ENCODE results near the gene TBCCD1.
A peak's percentile ranks its signal among the peaks of the same experiment; 100 is the strongest.
"Not testable (repeated sequence)": the region's sequence is repeated elsewhere in the genome, so short reads cannot be mapped to it uniquely, and the experiment has no call there.

TBCCD1 gene

DNA sequence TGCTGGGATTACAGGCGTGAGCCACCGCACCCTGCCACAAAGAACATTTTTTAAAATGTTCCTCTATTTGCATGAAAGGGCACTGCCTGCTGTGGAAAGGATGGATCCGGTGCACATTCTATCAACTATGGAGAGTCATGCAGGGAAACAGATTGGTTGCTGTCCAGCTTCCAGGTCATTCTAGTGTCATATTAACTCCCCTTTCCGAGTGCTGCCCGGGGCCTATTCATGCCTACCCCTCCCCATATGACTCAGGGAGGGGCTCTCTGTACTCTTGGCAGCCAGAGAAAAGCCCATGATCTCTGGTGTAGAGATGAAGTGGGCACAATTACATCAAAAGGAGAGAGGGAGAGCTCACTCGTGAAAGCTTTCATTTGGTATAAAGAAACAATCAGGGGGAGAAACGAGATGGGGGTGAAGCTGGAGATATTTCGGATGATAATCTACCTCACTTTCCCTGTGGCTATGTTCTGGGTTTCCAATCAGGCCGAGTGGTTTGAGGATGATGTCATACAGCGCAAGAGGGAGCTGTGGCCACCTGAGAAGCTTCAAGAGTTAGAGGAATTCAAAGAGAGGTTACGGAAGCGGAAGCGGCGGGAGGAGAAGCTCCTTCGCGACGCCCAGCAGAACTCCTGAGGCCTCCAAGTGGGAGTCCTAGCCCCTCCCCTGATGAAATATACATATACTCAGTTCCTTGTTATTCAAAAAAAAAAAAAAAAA is 29.6 kb upstream of the TBCCD1 start:
- no peak for DNase-seq (ENCODE audit: low read depth, low spot score)

DNA sequence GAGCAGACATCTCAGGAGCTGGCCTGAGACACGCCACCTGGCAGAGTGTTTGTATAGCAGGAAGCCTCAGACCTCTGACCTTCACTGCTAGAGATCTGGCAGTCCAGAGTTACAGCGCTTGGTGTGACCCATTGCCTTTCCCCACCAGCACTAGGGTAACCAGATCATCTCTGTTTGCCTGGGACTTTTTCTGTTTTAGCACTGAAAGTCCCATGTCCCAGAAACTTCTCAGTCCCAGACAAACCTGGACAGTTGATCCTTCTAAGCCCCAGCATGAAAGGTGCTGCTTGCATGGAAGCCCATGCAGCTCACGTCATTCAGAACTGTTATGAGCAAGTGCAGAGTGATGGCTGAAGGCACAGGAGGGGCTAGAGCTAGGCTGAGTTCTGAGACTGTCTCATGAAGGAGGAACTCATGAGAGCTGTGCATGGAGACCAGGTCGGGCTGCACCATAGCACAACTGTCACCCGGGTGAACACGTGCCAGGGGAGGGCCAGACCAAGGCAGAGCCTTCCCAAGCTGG is 27.5 kb upstream of the TBCCD1 start:
- no peak for DNase-seq (ENCODE audit: low read depth, low spot score)

DNA sequence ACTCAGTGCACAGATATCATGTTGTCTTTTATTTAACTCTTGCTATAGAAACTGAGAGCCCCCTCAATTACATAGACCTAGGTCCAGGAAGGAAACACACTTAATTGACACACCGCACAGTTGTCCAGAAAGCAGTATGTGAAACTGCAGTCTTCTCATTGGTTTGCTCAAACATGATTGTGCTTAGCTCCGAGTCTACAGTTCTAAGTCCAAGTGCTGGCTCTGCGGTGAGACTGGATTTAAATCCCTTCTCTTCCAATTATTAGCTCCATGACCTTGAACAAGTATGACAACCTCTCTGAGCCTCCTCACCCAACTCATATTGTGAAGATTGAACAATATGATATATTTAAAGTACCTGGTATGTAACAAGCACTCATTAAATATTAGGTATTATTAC is 26.7 kb upstream of the TBCCD1 start:
- DNase-seq (ENCODE audit: low read depth, low spot score), result no peak

DNA sequence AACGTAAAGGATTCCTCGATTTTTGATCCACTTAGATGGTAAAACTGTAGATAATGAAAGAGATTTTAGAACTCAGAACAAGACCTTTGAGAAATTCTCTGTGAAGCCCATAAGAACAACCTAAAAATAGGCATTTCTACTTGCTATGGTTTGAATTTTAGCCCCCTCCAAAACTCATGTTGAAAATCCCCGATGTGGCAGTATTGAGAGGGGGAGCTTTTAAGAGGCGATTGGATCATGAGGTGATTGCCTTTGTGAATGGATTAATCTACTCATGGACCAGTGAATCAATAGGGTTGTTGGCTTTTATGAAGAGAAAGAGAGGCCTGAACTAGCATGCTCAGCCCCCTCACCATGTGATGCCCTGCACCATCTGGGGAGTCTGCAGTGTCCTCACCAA is 25.5 kb upstream of the TBCCD1 start:
- DNase-seq (ENCODE audit: low read depth, low spot score), result no peak

DNA sequence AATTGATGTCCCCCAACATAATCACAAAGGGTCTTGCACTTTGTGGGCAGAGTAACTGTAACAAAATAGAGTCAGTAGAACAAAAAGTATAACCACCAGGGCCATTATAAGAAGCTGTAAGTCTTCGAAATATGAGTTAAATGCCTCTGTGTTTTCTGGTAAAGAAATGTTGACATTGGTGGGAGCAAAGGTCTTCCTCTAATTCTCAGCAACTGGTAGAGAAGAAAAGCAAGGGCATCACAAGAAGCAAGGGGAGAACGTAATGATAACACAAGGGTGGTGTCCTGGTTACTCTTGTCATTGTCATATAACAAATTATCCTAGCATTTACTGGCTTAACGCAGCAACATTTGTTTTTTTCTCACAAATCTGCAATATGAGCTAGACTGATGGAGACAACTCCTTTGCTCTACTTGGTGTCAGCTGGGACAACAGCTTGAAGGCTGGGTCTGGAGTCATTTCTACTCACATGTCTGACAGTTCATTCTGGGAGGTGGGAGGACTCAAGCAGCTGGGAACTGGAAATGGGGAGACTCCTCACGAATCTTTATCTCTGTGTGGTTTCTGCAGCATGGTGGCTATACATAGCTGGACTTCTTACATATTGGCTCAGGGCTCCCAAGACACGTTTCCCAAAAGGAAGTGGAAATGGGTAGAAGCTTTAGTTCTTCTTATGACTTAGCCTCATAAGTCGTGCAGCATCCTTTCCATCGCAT is 23.6 kb upstream of the TBCCD1 start:
- DNase-seq (ENCODE audit: low read depth, low spot score), result no peak

DNA sequence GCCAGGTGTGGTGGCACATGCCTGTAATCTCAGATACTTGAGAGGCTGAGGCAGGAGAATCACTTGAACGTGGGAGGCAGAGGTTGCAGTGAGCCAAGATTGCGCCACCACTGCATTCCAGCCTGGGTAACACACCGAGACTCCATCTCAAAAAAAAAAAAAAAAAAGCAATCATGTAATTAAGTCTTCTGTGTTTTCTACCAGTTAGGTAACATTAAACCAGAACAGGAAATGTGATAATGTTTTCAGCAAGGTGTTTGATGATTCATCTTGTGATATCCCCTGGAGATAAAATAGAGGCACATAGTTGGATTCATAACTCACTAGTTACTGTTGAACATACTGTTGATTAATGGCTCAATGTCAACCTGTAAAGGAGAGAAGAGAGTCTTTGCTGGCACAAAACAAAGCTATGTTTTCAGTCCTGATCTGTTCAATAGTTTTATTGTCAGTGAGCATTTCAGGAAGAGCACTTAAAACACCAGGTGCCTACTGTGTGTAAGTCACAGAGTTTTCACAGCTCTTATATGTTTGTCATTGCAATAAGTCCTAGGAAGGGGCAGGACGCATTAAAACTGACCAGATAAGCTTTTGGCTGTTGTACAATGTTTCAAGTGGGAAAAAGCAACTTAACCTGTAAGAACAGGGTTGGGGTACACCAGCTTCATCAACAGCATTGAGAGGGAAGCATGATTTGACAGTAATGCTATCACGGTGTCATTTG is 22.9 kb upstream of the TBCCD1 start:
- no peak for DNase-seq (ENCODE audit: low read depth, low spot score)

DNA sequence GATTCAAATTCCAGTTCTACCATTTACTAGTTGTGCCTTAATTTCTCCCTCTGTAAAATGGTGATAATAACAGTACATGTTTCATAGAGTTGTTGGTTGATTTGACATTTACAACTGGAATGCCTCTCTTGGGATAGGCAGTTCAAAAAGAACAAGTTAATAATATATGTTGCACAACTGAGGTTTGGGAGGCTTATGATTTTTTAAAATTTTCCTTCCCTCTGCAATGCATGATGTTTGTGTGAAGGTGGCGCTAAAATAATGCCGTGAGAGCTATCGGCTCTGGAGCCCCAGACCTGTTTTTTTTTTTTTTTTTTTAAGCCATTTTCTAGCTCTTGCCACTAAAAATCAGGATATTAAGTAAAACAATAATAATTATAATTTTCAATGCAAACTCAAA is 22.0 kb upstream of the TBCCD1 start:
- no peak for DNase-seq (ENCODE audit: low read depth, low spot score)

DNA sequence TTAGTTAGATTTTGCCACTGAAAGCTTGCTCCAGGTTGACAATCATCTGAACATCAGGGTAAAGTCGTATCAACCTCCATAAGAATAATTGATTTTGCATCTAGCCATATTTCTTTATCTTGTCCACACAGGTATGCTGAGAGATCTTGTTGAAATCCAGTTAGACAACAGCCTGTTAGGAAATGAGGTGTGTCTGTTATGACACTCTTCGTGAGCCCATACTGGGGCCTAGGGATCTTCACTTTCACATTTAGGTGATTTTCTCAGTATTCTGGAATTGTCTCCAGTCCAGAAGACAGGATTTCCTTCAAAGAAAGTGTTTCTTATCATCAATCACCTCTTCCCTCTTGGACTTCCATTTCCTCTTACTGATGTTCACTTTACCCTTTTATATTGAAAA is 21.5 kb upstream of the TBCCD1 start:
- no peak for DNase-seq (ENCODE audit: low read depth, low spot score)

DNA sequence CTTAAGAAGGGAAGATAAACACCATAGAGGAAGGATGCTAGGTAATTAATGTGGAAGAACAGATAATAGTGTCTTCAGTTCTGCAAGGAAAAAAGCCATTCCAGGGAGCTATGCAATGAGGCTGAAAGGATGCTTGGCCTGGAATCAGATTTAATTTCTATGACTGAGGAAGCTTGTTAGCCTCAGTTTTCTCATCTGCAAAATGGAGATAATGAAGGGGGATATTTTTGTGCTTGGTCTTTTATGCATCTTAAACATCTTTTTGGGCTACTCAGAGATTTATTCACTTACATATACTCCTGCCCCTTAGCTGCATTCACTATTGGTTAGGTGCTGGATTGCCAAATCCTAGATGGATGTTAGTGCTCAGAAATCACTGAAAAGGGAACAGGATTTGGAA is 20.0 kb upstream of the TBCCD1 start:
- DNase-seq (ENCODE audit: low read depth, low spot score), result no peak

DNA sequence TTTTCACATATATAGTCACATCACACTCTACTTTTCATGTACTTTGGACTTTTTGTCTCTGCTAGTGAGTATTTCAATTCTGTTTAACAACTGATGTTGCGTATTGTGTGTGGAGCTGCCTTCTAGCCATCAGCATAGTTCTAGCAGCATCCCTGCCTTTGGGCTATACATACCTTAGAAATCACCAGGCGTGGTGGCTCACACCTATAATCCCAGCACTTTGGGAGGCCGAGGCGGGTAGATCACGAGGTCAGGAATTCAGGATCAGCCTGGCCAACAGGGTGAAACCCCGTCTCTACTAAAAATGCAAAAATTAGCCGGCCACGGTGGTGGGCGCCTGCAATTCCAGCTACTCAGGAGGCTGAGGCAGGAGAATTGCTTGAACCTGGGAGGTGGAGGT is 19.1 kb upstream of the TBCCD1 start:
- not testable (repeated sequence) for DNase-seq (ENCODE audit: low read depth, low spot score)

DNA sequence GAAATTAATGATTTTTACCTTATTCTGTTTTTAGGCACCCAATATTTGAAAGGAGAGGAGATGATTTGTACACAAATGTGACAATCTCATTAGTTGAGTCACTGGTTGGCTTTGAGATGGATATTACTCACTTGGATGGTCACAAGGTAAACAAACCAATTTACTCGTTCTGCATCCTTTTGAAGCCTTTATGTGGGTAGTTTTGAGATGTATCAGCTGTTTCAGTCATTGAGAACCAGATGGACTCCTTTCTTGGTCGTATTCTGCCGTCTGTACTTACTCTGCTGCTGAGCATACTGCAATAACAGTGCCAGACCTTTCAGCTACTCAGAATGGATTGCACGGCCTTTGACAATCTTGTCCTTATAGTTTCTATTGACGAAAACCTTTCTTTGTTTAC is 16.7 kb upstream of the TBCCD1 start:
- DNase-seq (ENCODE audit: low read depth, low spot score), result no peak

DNA sequence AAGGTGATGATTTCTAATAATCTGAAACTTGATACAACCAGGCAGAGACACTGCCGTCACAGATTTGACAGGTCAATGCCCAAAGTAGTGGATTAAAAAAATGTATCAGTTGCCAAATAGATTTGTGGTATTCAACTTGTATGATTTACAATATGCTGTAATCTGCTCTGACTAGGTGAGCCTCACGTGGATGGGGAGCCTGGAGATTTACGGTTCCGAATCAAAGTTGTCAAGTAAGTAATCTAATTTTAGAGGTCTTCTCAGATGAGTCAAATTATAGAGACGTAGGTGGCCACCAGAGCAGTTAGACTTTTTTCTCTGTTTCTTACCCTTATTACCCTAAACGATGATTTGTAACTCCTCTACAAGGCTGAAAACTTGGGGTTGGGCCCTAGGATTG is 15.4 kb upstream of the TBCCD1 start:
- DNase-seq (ENCODE audit: low read depth, low spot score), result no peak

DNA sequence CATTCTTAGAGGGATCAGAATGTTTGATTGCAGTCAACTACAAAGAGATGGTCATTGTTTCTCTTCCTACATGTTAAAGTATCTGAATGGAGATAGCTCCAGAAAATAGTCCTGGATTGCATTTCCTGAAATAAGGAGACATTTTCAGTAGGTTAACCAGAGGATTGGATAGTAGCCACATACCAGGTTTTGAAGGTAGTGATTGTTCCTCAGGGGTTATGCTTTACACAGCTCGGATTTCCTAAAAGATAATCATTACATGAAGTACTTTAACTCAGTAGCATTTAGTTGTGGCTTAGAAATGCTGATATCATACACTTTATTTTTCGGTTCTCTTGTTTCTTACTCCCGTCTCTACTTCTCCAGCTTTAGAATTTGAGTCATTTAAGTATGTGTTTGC is 13.6 kb upstream of the TBCCD1 start:
- no peak for DNase-seq (ENCODE audit: low read depth, low spot score)

DNA sequence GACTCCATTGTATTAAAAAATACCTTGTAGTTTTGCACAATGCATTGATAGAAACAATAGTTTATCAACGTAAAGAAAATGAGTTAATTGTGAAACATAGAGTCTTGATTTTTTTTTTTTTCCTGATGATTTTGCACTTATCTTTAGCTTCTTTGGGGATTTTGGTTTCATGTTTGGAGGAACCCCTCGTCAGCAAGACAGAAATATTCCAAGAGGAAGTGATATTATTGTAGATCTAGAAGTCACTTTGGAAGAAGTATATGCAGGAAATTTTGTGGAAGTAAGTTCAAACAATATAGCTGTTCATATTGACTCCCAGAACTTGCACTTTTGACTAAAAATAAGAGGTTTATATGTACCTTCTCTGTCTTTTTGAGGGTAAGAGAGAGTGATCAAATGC is 10.4 kb upstream of the TBCCD1 start:
- no peak for DNase-seq (ENCODE audit: low read depth, low spot score)

DNA sequence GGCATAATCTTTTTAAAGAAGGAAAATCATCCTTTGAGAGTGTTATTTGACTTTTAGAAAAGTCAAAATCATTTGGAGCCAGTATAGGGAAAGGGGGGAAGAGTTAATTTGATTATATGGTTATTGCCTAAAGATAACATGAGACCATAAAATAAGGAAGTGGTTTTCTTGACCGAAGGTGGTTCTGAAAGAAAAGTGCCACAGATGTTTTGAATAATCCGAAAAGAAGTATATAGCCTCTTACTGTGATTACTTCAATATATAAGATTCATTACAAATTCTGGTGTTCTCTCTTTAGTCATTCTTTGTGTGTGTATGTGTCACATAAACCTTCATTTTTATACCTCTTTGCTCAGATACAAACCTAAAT is 4.5 kb upstream of the TBCCD1 start:
- DNase-seq (ENCODE audit: low read depth, low spot score), result no peak

DNA sequence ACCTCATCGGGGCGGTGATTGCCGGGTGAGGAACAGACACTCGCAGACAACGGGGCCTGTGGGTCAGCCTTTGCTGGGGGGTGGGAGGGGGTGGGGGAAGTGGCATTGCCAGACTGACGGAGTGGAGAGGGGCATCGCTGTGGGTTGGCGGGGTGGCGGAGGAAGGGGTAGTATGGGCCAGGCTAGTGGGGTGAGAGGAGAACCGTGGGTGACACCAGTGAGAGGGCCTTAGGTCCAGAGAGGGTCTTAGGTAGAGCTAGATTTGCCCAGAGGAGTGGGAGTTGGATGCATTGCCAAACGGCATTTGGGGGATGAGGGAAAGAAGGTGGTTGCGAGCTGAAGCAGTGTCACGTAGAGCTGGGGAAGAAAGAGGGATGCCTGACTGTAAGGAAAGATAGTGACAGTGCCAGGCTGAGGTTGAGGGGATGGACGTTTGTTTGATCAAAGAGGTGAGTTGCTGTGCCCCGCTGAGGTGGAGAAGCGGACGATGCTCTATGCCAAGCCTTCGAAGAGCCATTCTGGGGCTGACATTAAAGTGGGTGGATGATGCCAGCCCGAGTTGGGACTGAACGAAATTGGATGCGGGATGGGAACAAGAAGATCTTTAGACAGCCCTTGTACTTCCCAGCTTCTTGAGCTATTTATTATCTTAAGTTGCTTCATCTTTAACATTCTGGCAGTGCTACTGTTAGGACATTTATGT is 4.0 kb upstream of the TBCCD1 start:
- DNase-seq (ENCODE audit: low read depth, low spot score), result no peak

DNA sequence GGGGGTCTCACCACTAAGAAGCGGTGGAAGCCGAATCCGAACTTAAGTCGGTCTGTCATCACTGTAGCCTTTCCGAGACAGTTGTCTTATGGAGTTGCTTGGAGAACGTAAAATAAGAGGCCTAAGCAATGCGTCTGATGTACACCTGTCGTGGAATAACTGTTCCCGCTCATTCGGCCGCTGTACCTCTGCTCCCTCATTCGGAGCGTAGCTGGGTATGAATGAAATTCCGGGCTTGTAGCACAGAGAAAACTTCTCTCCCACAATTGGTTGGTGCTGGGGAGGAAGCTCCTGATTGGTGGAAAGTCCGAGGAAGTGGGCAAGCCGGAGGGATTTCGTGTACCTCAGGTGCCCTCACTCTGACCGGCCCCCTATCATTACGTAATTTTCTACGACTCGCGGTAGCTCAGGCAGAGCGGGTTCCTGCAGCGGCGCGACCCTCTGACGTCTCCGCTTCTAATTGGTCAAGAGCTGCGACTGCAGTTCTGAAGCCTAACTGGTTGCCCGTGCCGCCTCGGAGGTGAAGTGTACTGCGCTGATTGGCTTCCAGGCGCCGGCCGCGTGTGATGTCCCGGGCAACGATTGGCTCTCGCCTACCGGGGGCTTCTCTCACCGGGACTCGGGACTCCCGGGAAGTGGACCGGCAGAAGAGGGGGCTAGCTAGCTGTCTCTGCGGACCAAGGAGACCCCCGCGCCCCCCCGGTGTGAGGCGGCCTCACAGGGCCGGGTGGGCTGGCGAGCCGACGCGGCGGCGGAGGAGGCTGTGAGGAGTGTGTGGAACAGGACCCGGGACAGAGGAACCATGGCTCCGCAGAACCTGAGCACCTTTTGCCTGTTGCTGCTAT is 3.2 kb upstream of the TBCCD1 start, which contains the start of gene DNAJB11:
DNAJB11 (plus strand) TSS at position 625 of the 845 bp plus-strand sequence; CDS start at position 803, 178 bp downstream.
- DNase-seq (ENCODE audit: low read depth, low spot score), result peak; percentile 93

DNA sequence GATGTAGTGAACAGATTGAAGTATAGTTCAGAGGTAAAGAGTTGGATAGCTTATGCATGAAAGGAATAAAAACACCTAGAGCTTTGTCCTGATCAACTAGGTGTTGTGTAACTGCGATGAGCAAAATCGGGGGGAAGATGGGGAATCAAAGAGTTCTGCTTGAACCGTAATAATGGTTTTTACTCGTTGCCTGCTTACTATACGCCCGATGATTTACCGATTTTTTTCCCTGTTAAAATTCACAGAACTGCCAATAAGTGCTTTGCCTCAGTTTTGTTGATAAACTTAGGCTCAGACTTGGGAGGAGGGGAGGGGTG is 2.6 kb upstream of the TBCCD1 start:
- DNase-seq (ENCODE audit: low read depth, low spot score), result no peak

DNA sequence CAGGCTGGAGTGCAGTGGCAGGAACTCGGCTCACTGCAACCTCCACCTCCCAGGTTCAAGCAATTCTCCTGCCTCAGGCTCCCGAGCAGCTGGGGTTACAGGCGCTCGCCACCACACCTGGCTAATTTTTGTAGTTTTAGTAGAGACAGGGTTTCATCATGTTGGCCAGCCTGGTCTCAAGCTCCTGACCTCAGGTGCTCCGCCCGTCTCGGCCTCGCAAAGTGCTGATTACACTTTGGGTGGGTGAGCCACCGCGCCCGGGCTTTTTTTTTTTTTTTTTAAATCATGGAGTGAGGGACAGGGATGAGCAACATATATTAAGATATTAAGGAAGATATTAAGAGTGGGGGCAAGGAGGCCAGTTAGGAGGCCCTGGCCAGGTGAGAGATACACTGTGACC is 2.2 kb upstream of the TBCCD1 start:
- DNase-seq (ENCODE audit: low read depth, low spot score), result not testable (repeated sequence)

DNA sequence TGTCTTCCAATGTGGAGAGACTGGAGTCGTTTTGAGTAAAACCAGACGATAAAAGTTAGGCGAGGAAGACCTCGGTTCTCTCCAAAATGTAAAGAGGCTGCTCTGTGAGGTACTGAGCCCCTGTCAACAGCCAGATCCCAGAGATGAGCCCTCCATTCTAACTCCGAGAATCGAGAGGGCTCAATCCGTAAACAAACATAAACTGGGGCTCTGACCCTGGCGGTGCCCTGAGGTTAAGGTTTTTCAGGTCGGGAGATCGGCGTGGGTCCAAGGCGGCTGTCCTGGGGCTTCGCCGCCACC is 417 bp downstream of the TBCCD1 start:
- DNase-seq (ENCODE audit: low read depth, low spot score), result no peak

DNA sequence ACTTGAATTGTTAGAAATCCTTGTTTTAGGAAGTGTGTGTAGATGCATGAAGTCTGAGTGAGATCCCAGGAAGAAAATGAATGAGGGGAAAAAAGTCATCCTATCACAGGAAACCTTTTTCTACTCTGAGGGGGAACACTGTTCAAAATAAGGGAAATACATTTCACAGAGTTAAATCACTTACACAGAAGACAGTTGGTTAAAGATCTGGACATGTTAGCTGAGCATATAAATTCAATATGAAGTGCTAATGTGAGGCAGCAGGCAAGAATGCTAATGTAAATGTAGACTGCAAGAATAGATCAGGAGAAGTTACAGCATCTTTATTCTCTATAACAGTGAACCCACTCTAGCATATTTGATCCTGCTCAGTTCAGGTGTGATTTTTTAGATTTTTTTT is 2.6 kb downstream of the TBCCD1 start:
- DNase-seq (ENCODE audit: low read depth, low spot score), result no peak

All from activated naive CD8-positive, alpha-beta T cell treated with anti-CD3 and anti-CD28 coated beads, Interleukin-2, amount 50 U/mL, for 16 hours (primary cell).